Loucy (cell line): ENCODE measurements around the gene TAAR8.

Experiments
- EZH2phosphoT487 ChIP-seq: fragments of 200-600 bp; IDR thresholded peaks from 2 replicates; pipeline ENCODE4 v1.6.1; 2018; ENCODE audit warnings: antibody characterized with exemption, mild to moderate bottlenecking, moderate library complexity, borderline replicate concordance
- TF ChIP-seq, protein P1 (sequence below): fragments of 200-600 bp; sonication (generic); conservative IDR thresholded peaks from 2 replicates; pipeline ENCODE4 v1.5.1; 2014; ENCODE audit warnings: mild to moderate bottlenecking, antibody characterized with exemption, low read length

DNA sequence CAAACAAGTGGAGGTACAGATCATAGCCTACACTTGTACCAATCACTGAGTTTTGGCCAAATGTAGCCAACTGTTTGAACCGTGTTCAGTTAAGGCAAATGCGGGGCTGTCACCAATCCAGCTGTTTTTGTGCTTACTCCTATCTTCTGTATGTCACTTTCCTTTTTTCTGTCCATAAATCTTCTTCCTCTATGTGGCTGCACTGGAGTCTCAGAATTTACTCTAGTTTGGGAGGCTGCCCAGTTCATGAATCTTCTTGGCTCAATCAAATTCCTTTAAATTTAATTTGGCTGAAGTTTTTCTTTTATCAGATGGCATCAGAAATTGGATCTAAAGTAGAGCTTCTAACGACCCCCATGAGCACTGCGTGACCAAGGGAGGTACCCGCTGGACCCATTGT is 27.8 kb upstream of the TAAR8 start:
- no peak for TF ChIP-seq EZH2phosphoT487
- TF ChIP-seq, protein P1, sequence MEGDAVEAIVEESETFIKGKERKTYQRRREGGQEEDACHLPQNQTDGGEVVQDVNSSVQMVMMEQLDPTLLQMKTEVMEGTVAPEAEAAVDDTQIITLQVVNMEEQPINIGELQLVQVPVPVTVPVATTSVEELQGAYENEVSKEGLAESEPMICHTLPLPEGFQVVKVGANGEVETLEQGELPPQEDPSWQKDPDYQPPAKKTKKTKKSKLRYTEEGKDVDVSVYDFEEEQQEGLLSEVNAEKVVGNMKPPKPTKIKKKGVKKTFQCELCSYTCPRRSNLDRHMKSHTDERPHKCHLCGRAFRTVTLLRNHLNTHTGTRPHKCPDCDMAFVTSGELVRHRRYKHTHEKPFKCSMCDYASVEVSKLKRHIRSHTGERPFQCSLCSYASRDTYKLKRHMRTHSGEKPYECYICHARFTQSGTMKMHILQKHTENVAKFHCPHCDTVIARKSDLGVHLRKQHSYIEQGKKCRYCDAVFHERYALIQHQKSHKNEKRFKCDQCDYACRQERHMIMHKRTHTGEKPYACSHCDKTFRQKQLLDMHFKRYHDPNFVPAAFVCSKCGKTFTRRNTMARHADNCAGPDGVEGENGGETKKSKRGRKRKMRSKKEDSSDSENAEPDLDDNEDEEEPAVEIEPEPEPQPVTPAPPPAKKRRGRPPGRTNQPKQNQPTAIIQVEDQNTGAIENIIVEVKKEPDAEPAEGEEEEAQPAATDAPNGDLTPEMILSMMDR: no peak
